ENCODE results near the gene NR4A1.

Gene NR4A1

GRCh38 chr12:52018433-52019112, 32.7 kb upstream of the NR4A1 start:
- DNase-seq = no peak

GRCh38 chr12:52019113-52019770, 32.0 kb upstream of the NR4A1 start:
- no peak for DNase-seq

- DNase-seq = peak; percentile 55
Measured at GRCh38 chr12:52020539-52021336, 30.5 kb upstream of the NR4A1 start.

GRCh38 chr12:52022841-52023181, 28.4 kb upstream of the NR4A1 start:
- no peak for DNase-seq

GRCh38 chr12:52023182-52023975, 27.9 kb upstream of the NR4A1 start:
- peak; percentile 57 for DNase-seq

- DNase-seq = no peak
Measured at GRCh38 chr12:52023976-52024688, 27.1 kb upstream of the NR4A1 start.

GRCh38 chr12:52024845-52025230, 26.4 kb upstream of the NR4A1 start:
- no peak for DNase-seq

- no peak for DNase-seq
Measured at GRCh38 chr12:52026263-52026662, 25.0 kb upstream of the NR4A1 start.

GRCh38 chr12:52027085-52027843, 24.0 kb upstream of the NR4A1 start:
- DNase-seq = no peak

GRCh38 chr12:52029685-52030084, 21.6 kb upstream of the NR4A1 start:
- peak; percentile 58 for DNase-seq

- DNase-seq = peak; percentile 44
Measured at GRCh38 chr12:52032446-52032803, 18.8 kb upstream of the NR4A1 start.

- peak; percentile 97 for DNase-seq
Measured at GRCh38 chr12:52032804-52033445, 18.3 kb upstream of the NR4A1 start.

- DNase-seq = no peak
Measured at GRCh38 chr12:52033446-52034140, 17.6 kb upstream of the NR4A1 start.

GRCh38 chr12:52035190-52035589, 16.1 kb upstream of the NR4A1 start:
- no peak for DNase-seq

GRCh38 chr12:52035926-52036325, 15.3 kb upstream of the NR4A1 start:
- no peak for DNase-seq

GRCh38 chr12:52036587-52037171, 14.6 kb upstream of the NR4A1 start:
- DNase-seq = peak; percentile 82

- DNase-seq = peak; percentile 55
Measured at GRCh38 chr12:52037248-52037861, 13.9 kb upstream of the NR4A1 start.

- DNase-seq = no peak
Measured at GRCh38 chr12:52038447-52038846, 12.8 kb upstream of the NR4A1 start.

GRCh38 chr12:52041035-52041434, 10.2 kb upstream of the NR4A1 start:
- DNase-seq = no peak

All from fibroblast of skin of back (primary cell).